Lower leg skin (tissue), 3 donors: ENCODE measurements around the gene TTC22.

Experiments
- CTCF ChIP-seq, 3 donors: fragments of 450-650 bp; IDR thresholded peaks; one replicate each; pipeline ENCODE4 v1.5.1; 2016; ENCODE audit warnings: antibody characterized with exemption in 3 of 3, mild to moderate bottlenecking in 3 of 3, moderate library complexity in 2 of 3
- POLR2A ChIP-seq, 2 donors: fragments of 450-650 bp; IDR thresholded peaks; one replicate each; pipeline ENCODE4 v1.6.1; 2016 to 2017; ENCODE audit warnings: antibody characterized with exemption in 2 of 2, mild to moderate bottlenecking in 1 of 2, moderate library complexity in 1 of 2

- TF ChIP-seq CTCF (IDR thresholded peaks at IDR 0.05), result no peak
- TF ChIP-seq POLR2A (IDR thresholded peaks at IDR 0.05), result no peak
Observed at GRCh38 chr1:54816130-54816529, 15.0 kb upstream of the TTC22 start.
